ENCODE measurements around the gene CTSD.
A peak's percentile ranks its signal among the peaks of the same experiment; 100 is the strongest.
"Not testable (repeated sequence)": the region's sequence is repeated elsewhere in the genome, so short reads cannot be mapped to it uniquely, and the experiment has no call there.

Gene CTSD

GRCh38 chr11:1770061-1770460 is 6.3 kb upstream of the CTSD start:
- DNase-seq: no peak

GRCh38 chr11:1769304-1769936 is 5.7 kb upstream of the CTSD start:
- DNase-seq: not testable (repeated sequence)

GRCh38 chr11:1768141-1768469 is 4.4 kb upstream of the CTSD start:
- DNase-seq: no peak

GRCh38 chr11:1767399-1768140 is 3.8 kb upstream of the CTSD start:
- DNase-seq: no peak

GRCh38 chr11:1766719-1767398 is 3.1 kb upstream of the CTSD start:
- no peak for DNase-seq

- no peak for DNase-seq
Measured at GRCh38 chr11:1765871-1766718, 2.4 kb upstream of the CTSD start.

GRCh38 chr11:1763336-1763795 is 361 bp downstream of the CTSD start:
- no peak for DNase-seq

- no peak for DNase-seq
Measured at GRCh38 chr11:1762537-1763302, 1.0 kb downstream of the CTSD start.

- no peak for DNase-seq
Measured at GRCh38 chr11:1761857-1762536, 1.7 kb downstream of the CTSD start.

GRCh38 chr11:1761110-1761856 is 2.4 kb downstream of the CTSD start:
- DNase-seq: no peak

GRCh38 chr11:1760351-1761109 is 3.2 kb downstream of the CTSD start:
- DNase-seq: peak; percentile 60

GRCh38 chr11:1759851-1760220 is 3.9 kb downstream of the CTSD start:
- DNase-seq: no peak

- DNase-seq: no peak
Measured at GRCh38 chr11:1759151-1759850, 4.4 kb downstream of the CTSD start.

GRCh38 chr11:1758611-1759150 is 5.0 kb downstream of the CTSD start:
- no peak for DNase-seq

GRCh38 chr11:1757861-1758610 is 5.7 kb downstream of the CTSD start:
- no peak for DNase-seq

- DNase-seq: no peak
Measured at GRCh38 chr11:1756791-1757771, 6.6 kb downstream of the CTSD start.

Data from fibroblast of skin of back (primary cell).